ENCODE measurements around the gene EPHB2.

The EPHB2 gene

DNA sequence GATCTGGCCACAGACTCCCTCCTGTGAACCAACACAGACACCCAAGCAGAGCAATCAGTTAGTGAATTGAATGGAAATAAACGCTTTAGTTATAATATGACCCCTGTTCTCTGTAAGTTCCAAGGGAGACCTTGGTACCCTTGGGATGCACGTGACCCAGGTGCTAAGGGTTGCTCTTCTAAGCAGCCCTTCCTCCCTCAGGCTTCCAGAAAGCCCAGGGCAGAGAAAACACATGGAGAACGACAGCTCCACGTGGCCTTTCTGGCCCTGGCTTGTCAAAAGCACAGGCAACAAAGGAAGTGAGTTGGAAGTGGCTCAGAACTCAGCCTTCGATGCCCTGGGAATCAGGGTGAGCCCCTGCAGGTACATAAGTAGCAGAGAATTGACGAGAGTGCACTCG, 204.6 kb downstream of the EPHB2 start:
- CTCF ChIA-PET = interaction anchor here (1.3 kb wide), 1 partner anchor 15 kb away, joined by 4 read pairs; no protein-coding TSS in a partner anchor

DNA sequence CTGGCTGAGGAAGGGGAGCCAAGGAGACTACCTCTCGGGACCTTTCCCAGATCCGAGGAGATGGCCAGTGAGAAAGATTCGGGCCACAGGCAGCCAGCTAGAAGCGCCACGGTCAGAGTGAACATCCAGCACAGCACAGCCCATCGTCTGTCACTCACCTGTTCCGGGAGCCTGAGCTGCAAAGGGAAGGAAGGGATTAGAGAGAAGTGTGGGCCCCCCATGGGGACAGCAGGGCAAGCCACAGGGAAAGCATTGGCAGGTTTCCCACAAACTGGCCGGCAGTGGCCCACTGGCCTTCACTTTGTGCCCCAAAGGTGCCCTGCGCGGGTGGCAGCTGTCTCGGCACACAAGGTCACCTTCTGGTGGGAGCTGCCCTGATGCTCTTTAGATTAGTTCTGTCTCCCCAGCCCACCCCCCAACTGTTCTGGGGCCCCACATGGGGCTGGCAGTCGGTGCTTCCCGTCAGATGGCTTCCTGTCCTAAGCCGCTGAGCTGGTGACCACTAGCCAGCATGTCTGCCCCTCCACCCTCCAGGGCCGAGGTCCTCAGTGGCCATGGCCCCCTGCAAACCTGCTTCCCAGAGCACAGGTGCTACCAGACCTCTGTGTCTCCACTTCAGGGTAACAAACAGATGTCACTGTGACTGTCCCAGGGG, 205.3 kb downstream of the EPHB2 start:
- TF ChIP-seq, protein P1, sequence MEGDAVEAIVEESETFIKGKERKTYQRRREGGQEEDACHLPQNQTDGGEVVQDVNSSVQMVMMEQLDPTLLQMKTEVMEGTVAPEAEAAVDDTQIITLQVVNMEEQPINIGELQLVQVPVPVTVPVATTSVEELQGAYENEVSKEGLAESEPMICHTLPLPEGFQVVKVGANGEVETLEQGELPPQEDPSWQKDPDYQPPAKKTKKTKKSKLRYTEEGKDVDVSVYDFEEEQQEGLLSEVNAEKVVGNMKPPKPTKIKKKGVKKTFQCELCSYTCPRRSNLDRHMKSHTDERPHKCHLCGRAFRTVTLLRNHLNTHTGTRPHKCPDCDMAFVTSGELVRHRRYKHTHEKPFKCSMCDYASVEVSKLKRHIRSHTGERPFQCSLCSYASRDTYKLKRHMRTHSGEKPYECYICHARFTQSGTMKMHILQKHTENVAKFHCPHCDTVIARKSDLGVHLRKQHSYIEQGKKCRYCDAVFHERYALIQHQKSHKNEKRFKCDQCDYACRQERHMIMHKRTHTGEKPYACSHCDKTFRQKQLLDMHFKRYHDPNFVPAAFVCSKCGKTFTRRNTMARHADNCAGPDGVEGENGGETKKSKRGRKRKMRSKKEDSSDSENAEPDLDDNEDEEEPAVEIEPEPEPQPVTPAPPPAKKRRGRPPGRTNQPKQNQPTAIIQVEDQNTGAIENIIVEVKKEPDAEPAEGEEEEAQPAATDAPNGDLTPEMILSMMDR (IDR thresholded peaks at IDR 0.05; ENCODE audit: control extremely low read depth, extremely low read depth, low read depth, missing control alignments) = no peak
- ChIA-PET POLR2A (no interaction called here), CTCF (interaction anchor here (1.3 kb wide), 1 partner anchor 15 kb away, joined by 4 read pairs; no protein-coding TSS in a partner anchor)

More for the DNA sequence above, 204.6 kb downstream of the EPHB2 start:
- POLR2A ChIA-PET = no interaction called here
- TF ChIP-seq, protein P1 (IDR thresholded peaks at IDR 0.05; ENCODE audit: control extremely low read depth, extremely low read depth, low read depth, missing control alignments) = no peak
- DNase-seq (ENCODE audit: extremely low spot score) = no peak

DNA sequence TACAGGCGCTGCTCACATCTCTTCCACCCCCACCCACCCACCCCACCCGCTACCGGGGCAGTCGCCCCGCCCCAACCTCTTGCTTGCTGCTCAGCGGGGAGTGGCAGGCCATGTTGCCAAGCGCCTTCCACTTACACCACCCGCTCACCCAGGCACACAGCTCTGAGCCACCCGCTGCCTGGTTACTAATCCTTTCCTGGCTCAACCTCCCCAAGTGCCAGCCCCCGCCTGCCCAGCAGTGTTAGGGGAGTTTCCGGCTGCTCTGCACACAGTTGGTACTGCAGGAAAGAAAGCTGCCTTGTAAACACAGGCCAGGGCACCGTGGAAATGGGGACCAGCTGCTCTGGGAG, 205.8 kb downstream of the EPHB2 start:
- CTCF ChIA-PET = no interaction called here
- POLR2A ChIA-PET = no interaction called here
- no peak for DNase-seq (ENCODE audit: extremely low spot score)
- TF ChIP-seq, protein P1 (IDR thresholded peaks at IDR 0.05; ENCODE audit: control extremely low read depth, extremely low read depth, low read depth, missing control alignments) = no peak

More for the DNA sequence above, 205.3 kb downstream of the EPHB2 start:
- no peak for DNase-seq (ENCODE audit: extremely low spot score)

DNA sequence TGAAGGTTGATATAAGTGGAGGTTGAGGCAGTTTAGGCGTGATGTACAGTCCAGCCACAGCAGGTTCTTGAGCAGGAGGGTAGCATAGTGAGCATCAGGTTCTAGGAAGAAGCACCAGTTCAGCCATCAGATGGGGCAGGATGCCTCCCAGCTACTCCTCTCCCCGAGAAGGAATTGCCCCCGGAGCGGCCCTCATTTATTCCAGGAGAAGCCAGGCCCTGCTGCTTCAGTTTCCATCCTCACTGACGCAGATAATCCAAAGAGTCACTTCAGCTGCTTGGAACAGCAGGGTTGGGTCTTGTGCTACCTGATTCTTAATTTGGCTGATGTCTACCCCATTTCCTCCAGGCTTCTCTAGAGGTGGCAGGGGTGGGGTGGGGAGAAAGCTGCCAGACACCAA, 207.3 kb downstream of the EPHB2 start:
- ChIA-PET POLR2A (no interaction called here), CTCF (interaction anchor here (1.5 kb wide), 1 partner anchor 9 kb away, joined by 3 read pairs; no protein-coding TSS in a partner anchor)
- no peak for DNase-seq (ENCODE audit: extremely low spot score)

DNA sequence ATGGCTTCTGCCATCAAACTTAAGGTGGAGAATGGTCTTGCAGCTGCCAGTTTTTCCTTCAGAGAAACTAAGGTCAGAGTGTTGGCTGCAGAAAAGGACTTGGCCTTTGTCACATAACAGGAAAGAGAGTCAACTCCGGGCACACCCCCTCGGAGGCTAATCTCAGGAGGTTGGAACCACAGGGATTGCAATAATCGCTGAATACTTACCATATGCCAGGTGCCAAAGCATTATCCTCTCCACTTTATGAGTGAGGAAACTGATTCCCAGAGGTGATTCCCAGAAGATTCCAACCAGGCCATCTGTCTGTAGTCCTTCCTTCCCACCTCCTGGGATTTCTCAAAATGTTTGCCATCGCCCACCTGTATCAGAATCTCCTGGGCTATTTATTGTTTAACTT, 208.0 kb downstream of the EPHB2 start:
- POLR2A ChIA-PET = no interaction called here
- CTCF ChIA-PET = interaction anchor here (0.9 to 1.5 kb wide), 2 partner anchors 9 to 12 kb away, joined by 3 to 4 read pairs; no protein-coding TSS in a partner anchor
- TF ChIP-seq, protein P1 (IDR thresholded peaks at IDR 0.05; ENCODE audit: control extremely low read depth, extremely low read depth, low read depth, missing control alignments) = no peak
- DNase-seq (ENCODE audit: extremely low spot score) = no peak

More for the DNA sequence above, 207.3 kb downstream of the EPHB2 start:
- TF ChIP-seq, protein P1 (IDR thresholded peaks at IDR 0.05; ENCODE audit: control extremely low read depth, extremely low read depth, low read depth, missing control alignments) = no peak

DNA sequence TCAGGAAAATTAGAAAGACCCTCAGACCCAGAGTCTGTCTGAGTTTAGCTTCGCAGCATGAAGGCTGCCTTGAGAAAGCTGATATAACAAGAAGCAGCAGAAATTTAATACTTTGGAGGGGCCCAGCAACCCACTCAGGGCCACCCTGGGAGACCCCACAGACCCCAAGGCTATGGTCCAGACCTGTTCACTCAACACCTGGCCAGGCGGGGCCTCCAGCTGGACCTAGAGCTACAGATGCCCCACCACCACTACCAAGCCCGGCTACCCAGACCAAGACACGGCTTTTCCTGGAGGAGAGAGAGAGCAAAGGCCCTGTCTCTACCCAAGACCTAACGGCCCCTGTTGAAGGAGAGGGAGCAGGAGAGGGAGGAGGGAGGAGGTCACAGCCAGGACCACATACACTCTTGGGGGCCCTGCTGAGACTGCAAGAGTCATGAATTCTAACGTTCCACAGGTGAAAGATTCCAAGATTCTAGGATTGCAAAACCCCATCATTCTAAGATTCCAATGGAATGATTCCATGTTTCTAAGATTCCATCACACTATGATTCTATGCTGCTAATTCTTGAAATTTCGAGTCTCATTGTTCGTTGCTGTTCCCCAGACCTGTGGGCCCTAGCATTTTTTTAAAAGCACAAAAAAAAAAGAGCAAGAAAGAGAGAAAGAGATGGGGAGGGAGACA, 208.8 kb downstream of the EPHB2 start:
- ChIA-PET CTCF (interaction anchor here (0.9 kb wide), 1 partner anchor 11 kb away, joined by 4 read pairs; no protein-coding TSS in a partner anchor), POLR2A (interaction anchor here (0.6 kb wide), 1 partner anchor 70 kb away, joined by 3 read pairs; no protein-coding TSS in a partner anchor)
- TF ChIP-seq, protein P1 (IDR thresholded peaks at IDR 0.05; ENCODE audit: control extremely low read depth, extremely low read depth, low read depth, missing control alignments) = no peak
- DNase-seq (ENCODE audit: extremely low spot score) = no peak
